Measurements from ENCODE around the gene TMEM79.
"Not testable (repeated sequence)": the region's sequence is repeated elsewhere in the genome, so short reads cannot be mapped to it uniquely, and the experiment has no call there.

Gene TMEM79

GRCh38 chr1:156303241-156303640, 19.1 kb downstream of the TMEM79 start:
- DNase-seq (ENCODE audit: low read depth): no peak

DNA sequence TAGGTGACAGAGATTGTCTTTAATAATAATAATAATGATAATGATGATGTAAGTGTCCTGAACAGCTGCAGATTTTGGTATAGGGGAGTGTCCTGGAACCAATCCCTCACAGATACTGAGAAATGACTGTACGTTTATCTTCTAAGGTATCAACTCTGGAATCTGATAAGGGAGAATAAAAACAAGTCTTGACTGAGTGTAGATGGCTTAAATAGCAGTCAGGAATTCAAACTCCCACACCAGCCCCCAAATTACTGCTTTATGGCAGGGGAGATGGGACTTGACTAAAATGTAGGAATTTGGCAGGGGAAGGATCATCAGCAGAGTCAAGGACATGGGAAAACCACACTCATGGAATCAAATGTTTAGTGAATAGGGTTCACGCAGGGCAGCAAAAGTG, 21.1 kb downstream of the TMEM79 start:
- no peak for DNase-seq (ENCODE audit: low read depth)

DNA sequence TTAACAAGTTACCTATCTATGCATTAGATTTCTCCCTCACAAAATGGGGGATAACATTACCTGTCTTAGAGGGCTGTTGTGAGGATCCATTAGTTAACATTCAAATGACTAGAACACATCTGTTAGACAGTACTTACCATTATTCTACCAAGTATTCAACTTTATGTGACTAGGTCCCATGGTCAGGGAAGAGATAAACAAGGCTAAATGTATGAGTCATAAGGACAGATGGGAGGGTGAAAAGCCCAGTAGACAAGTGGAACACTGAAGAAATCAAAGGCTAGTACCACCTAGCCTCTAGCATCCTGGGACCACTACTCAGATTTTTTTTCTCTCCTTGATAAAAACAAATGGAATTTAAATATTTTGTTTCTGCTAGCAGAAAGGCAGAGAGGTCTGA, 24.0 kb downstream of the TMEM79 start:
- DNase-seq (ENCODE audit: low read depth): no peak

DNA sequence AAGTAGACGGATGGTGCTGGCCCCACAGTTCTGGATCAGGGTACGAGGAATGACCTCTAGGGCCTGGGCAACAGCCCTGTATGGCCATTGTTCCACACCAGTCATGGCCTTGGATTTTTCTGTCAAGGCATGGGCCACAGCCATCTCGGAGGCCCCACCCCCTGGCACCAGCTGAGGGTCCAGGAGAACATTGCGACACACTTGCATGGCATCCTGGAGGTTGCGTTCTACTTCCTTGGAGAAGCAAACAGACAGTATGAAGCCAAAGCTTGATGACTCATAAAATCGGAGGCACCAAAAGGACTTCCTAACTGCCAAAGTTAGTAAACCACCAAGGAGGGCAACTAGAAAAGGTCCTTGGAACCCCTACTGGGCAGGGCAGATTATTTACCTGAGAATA, 26.8 kb downstream of the TMEM79 start:
- DNase-seq (ENCODE audit: low read depth): peak; percentile 7

GRCh38 chr1:156316909-156317308, 32.8 kb downstream of the TMEM79 start:
- DNase-seq (ENCODE audit: low read depth): no peak

DNA sequence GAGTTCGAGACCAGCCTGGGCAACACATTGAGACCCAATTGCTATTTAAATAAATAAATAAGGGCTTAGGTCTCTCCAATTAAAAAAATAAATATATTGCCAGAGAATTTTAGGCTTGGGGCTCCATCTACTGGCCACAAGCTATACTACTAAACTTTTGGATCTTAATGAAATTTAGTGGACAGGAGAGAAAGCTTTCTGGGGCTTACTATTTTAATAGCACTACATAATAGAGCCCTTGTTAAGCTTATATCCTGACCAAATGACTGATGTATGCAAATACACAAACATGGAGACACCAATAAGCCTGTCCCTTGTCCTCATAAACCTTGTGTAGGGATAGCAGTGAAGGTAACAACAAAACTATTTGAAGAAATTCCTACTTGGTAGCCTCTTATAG, 35.5 kb downstream of the TMEM79 start:
- no peak for DNase-seq (ENCODE audit: low read depth)

DNA sequence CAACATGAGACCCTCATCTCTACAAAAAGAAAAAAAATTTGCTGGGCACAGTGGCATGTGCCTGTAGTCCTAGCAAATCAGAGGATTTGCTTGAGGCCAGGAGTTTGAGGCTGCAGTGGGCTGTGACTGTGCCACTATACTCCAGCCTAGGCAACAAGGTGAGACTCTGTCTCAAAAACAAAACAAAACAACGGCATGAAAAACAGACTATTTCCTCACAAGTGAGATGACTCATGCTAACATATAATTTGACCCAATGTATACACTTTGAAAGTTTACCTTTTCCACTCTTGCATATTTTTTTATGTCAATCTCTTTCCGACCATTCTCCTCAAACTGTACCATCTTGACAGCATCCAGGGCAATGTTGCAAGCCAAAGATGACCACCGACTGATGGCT, 36.4 kb downstream of the TMEM79 start:
- DNase-seq (ENCODE audit: low read depth): no peak

DNA sequence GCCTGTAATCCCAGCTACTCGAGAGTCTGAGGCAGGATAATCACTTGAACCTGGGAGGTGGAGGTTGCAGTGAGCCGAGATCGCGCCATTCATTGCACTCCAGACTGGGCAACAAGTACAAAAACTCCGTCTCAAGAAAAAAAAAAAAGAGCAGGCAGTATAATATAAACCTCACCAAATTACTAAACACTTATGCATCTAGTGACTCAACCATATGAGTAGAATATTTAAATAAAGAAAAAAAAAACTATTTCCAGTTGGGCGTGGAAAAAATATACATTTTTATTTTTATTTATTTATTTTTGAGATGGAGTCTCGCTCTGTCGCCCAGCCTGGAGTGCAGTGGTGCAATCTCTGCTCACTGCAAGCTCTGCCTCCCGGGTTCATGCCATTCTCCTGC, 39.1 kb downstream of the TMEM79 start:
- DNase-seq (ENCODE audit: low read depth): not testable (repeated sequence)

- no peak for DNase-seq (ENCODE audit: low read depth)
These were observed 52.1 kb downstream of the TMEM79 start for GRCh38 chr1:156336242-156336641.

DNA sequence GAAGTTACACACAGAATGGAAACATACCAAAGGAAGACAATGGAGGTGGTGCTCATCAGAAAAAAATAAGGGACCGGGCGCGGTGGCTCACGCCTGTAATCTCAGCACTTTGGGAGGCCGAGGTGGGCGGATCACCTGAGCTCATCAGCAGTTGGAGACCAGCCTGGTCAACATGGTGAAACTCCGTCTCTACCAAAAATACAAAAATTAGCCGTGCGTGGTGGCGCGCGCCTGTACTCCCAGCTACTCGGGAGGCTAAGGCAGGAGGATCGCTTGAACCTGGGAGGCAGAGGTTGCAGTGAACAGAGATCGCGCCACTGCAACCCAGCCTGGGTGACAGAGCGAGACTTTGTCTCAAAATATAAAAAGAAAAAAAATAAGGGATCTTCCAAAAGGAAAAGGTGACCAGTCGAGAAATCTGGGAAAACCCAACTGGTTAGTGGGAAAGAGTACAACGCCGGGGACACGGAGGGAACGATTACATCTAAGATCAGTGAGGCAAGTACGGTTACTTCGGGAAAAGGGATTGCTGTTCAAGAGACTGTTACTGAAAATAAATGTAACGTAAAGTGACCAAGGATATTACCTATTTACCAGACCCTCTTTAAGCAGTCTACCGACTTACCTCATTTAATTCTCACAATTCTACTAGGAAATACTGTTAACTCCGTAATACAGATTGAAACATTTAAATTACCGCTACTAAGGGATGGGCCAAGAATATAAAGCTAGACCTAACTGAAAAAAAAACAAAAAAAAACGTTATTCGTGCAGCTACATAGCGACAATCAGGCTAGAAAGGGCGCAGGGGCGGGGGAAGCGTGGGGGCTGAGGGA, 53.1 kb downstream of the TMEM79 start:
- no peak for DNase-seq (ENCODE audit: low read depth)

GRCh38 chr1:156337888-156338179, 53.7 kb downstream of the TMEM79 start:
- DNase-seq (ENCODE audit: low read depth): no peak

GRCh38 chr1:156338180-156338976, 54.3 kb downstream of the TMEM79 start, which contains the start of the genes CCT3 and TSACC:
TSS of gene CCT3 (minus strand) at chr1:156338292. CDS start at chr1:156338184, 108 bp downstream.
TSS of gene TSACC (plus strand) at chr1:156338526. CDS start at chr1:156339758, 1,232 bp downstream.
- peak; percentile 99 for DNase-seq (ENCODE audit: low read depth)
